ENCODE measurements around the gene NR6A1.

Gene NR6A1

DNA sequence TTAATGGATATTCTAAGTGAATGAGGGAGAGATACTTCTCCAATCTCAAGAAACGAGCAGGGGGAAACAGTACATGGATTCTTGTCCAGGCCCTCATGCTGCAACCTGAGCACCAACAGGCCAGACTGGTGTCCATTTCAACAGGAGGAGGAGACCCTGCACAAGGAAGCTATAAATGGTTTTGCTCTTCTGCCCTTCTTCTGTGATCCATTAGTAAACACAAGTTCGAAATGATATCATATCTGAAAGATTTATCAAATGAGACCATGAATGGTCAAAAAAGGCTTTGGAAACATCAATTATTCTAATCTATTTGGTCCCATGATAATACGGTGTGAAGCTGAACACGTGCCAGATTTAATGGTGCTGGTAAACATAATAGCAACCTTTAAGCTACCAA, 109.8 kb downstream of the NR6A1 start:
- H3K4me3 ChIP-seq (ENCODE audit: low read length): peak overlapping the region; percentile 69
- TF ChIP-seq, protein P1, sequence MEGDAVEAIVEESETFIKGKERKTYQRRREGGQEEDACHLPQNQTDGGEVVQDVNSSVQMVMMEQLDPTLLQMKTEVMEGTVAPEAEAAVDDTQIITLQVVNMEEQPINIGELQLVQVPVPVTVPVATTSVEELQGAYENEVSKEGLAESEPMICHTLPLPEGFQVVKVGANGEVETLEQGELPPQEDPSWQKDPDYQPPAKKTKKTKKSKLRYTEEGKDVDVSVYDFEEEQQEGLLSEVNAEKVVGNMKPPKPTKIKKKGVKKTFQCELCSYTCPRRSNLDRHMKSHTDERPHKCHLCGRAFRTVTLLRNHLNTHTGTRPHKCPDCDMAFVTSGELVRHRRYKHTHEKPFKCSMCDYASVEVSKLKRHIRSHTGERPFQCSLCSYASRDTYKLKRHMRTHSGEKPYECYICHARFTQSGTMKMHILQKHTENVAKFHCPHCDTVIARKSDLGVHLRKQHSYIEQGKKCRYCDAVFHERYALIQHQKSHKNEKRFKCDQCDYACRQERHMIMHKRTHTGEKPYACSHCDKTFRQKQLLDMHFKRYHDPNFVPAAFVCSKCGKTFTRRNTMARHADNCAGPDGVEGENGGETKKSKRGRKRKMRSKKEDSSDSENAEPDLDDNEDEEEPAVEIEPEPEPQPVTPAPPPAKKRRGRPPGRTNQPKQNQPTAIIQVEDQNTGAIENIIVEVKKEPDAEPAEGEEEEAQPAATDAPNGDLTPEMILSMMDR (conservative IDR thresholded peaks at IDR 0.05; ENCODE audit: low read length): no peak
- DNase-seq (ENCODE audit: low read depth): no peak

DNA sequence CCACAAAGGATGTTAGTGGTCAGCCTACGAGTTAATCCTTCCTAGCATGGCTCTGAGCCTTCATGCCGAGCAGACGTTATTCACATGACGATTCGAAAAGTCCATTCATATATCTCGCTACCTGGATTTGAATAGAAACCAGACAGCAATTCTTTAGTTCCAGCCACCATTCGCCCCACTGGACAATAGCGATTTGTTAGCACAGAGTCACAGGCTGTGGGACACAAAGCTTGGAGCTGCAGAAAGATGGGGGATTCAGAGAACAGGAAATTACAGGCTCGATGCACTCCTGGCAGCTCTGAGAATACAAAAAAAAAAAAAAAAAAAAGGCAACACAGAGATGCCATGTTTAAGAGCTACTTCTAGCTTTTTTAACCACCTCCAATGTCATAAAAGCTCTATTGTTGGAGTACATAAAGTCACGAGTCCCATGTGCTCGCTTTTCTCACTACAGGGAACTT, 110.7 kb downstream of the NR6A1 start:
- TF ChIP-seq, protein P1 (conservative IDR thresholded peaks at IDR 0.05; ENCODE audit: low read length): no peak
- H3K4me3 ChIP-seq (ENCODE audit: low read length): peak overlapping the region; percentile 69
- DNase-seq (ENCODE audit: low read depth): peak; percentile 78

GRCh38 chr9:124659099-124659659, 111.9 kb downstream of the NR6A1 start:
- H3K4me3 ChIP-seq (ENCODE audit: low read length): peak overlapping the region; percentile 69
- peak; percentile 100 for DNase-seq (ENCODE audit: low read depth)
- TF ChIP-seq, protein P1 (conservative IDR thresholded peaks at IDR 0.05; ENCODE audit: low read length): no peak

DNA sequence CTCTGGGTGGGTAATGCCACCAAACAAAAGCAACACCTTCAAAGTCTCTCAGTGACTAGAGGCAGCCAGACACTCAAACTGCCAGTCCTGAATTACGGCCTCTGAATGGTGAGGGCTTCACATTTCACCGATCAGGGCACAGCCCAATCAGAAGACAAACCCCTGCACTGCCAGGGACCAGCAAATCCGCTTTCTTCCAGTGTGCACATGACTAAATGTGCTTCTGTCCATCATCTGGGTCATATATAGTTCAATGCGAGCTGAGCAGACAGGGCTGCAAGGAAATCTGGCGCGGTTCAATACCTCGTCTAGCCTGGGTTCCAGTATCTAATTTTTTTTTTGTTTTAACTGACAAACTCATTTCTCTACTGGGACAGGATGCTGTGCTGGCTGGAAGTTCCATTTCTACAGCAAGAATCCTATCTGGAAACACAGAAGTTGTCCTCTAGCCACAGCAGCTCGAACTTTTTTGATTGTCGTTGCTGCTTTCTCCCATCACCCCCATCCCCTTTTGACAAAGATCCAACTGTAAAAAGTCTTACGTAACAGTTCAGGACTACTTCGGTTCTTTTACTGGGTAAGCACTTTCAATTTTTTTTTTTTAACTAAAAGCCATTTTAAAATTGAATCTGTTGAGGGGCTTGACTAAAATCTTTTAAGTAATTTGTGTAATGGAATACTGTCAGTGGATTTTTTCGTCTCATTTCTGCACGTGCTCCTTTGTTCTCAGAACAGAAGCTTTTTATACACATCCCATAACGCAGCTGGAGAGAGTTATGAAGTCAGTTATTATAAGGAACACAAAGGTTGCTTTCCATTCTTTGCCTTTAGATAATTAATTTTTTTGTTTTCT, 112.7 kb downstream of the NR6A1 start:
- H3K4me3 ChIP-seq (ENCODE audit: low read length): peak overlapping the region; percentile 69
- TF ChIP-seq, protein P1 (conservative IDR thresholded peaks at IDR 0.05; ENCODE audit: low read length): no peak
- DNase-seq (ENCODE audit: low read depth): peak; percentile 98

GRCh38 chr9:124657516-124657915, 113.6 kb downstream of the NR6A1 start:
- no peak overlapping the region for H3K4me3 ChIP-seq (ENCODE audit: low read length)
- no peak for DNase-seq (ENCODE audit: low read depth)
- TF ChIP-seq, protein P1 (conservative IDR thresholded peaks at IDR 0.05; ENCODE audit: low read length): no peak

GRCh38 chr9:124654431-124654830, 116.7 kb downstream of the NR6A1 start:
- peak; percentile 79 for DNase-seq (ENCODE audit: low read depth)
- TF ChIP-seq, protein P1 (conservative IDR thresholded peaks at IDR 0.05; ENCODE audit: low read length): no peak
- H3K4me3 ChIP-seq (ENCODE audit: low read length): no peak overlapping the region

Measured in AG10803 (cell line).